GM10266 (cell line): ENCODE measurements around the gene ITGA7.

Source experiments
- DNase-seq: peaks from one replicate; pipeline ENCODE4 v3.0.0; 2012; ENCODE audit errors: extremely low spot score
- CTCF ChIP-seq: IDR thresholded peaks from 2 replicates; pipeline ENCODE4 v1.5.1; 2012; ENCODE audit warnings: mild to moderate bottlenecking, low read depth; ENCODE audit not compliant: control insufficient read depth, insufficient read depth; ENCODE audit errors: missing control alignments

The ITGA7 gene

DNA sequence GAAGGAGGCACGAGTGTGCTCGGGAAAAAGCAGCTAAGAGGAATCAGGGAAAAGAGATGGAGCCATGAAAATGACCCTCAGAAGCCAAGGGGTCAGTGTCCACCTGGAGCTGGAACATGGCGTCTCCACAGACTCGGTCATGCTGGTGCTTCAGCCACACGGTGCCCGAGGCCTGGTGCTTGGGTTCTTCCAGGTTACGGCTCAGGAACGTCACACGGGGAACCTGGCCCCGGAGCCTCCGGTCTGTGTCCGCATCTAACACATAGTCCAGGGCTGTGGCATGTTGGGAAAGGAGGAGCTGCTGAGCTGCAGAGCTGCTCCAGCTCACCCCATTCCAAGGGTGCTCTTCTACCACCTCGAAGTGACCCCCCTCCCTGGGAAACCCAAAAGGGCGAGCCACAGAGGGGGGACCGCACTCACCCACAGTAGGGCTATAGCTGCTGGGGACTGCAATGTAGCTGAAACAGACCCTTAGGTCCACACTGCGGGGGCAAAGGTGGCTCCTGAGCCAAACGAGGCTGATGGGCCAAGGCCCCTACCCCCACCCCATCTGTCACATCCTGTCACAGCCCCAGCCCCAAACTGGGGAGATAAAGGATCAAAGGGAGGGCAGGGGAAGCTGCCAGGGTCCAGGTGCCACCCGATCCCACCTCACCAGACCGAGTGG lies 10.8 kb downstream of the ITGA7 start:
- TF ChIP-seq CTCF: no peak
- no peak for DNase-seq

GRCh38 chr12:55696141-55696540 lies 11.6 kb downstream of the ITGA7 start:
- DNase-seq: no peak
- no peak for TF ChIP-seq CTCF

DNA sequence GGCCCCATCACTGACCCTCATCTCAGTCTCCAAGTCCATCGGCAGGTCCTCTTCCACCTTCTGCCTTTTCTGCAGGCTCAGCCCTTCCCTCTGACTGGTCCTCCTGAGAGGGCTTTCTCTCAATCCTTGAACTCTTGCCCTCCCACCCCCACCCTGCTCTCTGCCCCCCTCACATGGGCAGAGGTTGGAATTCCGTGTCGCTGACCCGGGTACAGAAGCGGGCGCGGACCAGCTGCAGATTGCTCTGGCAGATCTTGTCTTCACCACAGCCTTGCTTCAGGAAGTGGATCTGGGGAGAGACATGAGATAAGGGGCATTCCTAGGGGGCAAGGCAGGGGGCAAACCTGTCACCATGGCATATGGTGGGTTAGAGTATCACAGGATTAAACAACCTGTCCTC lies 12.4 kb downstream of the ITGA7 start:
- TF ChIP-seq CTCF: no peak

DNA sequence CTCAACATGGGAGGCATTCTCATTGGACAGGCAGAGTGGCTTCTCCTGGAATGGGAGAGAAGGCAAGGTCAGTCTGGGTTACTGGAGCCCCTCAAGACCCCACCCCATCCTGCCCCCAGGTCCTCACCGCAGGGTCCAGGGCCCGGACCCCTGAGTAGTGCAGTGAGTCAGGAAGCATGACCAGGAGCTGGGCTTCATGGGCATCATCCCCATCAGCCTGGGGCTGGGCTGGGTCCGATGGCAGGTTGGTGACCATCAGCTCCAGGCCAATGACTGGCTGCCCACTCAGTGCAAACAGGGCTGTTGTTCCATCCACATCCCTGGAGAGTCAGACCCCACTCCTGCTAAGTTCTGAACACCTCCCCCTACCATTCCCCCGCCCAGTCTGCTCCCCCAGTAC lies 13.1 kb downstream of the ITGA7 start:
- no peak for DNase-seq
- TF ChIP-seq CTCF: no peak

More for the DNA sequence above, 12.4 kb downstream of the ITGA7 start:
- DNase-seq: no peak

- DNase-seq: no peak
- no peak for TF ChIP-seq CTCF
These were observed 13.6 kb downstream of the ITGA7 start for GRCh38 chr12:55694188-55694515.

DNA sequence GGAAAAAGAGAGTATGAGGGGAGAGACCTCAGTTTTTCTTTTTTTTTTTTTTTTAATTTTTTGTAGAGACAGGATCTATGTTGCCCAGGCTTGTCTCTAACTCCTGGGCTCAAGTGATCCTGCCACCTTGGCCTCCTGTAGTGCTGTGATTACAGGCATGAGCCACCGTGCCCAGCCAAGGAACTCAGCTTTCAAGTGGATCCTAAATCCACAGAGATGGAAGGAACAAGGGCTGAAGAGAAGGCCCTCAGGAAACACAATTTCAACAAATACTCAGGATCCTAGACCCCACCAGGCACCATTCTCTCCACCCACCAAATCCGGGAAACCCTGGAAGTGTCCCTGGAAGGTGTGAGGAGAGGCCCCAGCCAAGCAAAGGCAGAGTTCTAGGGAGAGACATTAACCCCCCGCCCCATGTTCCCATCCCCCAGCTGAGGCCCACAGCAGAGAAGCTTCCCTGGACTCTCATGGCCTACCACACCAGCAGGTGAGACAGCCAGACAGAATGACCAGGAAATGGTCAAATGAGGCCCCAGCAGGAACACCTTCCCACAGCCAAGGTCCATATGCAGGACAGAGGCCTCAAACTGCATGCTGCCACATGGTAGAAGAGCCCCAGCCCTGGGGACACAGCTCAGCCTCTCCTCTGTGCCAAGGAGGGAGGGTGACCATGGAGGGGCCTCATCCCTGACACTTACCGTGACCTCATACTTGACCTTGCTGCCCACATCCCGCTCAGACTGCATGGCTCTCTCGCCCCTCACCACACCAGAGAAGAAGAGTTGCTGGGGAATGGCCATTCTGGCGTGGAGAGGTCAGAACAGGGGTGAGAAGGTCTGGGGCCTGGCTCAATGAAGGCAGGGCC lies 14.1 kb downstream of the ITGA7 start:
- DNase-seq: no peak
- no peak for TF ChIP-seq CTCF
